ENCODE data around the gene BEST4.
"Not testable (repeated sequence)": the region's sequence is repeated elsewhere in the genome, so short reads cannot be mapped to it uniquely, and the experiment has no call there.

Gene BEST4

DNA sequence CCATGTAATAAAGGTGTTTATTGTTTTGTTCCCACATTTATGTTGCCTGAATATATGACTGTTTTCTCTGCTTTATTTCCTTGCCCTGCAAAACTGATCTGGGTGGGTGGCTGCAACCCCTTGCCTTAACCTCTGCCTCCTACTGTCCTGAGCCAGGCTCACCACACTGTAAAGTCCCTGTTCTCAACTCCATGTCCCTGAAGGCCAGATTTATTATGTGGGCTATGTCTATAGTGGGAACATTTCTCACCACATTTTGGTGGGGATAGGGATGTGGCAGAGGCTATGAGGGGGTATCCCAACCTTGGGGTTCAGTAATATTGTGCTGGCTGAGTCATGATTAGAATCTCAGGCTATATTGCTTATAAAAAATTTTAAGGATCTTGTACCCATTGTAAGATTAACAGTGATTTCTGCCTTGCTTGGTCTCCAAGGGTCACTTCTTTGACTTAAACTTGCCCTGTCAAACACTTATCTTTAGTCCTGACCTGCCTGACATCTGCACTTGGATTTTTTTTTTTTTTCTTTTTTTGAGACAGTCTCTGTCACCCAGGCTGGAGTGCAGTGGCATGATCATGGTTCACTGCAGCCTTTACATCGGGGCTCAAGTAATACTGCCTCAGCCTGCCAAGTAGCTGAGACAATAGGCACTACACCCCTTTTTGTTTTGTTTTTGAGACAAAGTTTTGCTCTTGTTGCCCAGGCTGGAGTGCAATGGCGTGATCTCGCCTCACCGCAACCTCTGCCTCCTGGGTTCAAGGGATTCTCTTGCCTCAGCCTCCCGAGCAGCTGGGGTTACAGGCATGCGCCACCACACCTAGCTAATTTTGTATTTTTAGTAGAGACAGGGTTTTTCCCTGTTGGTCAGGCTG, 9.0 kb downstream of the BEST4 start:
- no peak for FAIRE-seq

DNA sequence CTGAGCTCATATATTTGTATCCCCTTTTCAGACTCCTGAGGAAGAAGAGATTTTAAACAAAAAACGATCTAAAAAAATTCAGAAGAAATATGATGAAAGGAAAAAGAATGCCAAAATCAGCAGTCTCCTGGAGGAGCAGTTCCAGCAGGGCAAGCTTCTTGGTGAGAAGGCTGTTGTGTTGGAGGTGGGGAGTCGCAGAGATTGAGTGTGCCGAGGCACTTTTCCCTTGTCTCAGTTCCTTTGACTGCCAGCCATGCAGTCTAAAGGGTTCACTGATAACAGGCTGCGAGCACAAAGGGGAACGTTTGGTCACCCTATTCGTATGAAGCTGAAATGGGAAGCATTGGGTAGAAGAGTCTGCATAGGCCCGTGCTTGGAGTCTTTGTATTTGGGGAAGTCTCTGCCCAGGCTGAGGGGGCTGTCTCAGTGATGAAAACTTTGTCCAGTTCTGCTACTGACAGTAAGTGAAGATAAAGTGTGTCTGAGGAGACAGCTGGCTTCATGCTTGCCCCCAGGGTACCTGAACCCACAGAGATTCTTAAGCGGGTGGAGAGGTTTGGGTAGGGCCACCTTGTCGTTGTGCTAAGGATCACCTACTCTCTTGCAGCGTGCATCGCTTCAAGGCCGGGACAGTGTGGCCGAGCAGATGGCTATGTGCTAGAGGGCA, 9.9 kb downstream of the BEST4 start:
- no peak for DNase-seq (ENCODE audit: low spot score)

More for the DNA sequence above, 9.0 kb downstream of the BEST4 start:
- no peak for DNase-seq (ENCODE audit: low spot score)

DNA sequence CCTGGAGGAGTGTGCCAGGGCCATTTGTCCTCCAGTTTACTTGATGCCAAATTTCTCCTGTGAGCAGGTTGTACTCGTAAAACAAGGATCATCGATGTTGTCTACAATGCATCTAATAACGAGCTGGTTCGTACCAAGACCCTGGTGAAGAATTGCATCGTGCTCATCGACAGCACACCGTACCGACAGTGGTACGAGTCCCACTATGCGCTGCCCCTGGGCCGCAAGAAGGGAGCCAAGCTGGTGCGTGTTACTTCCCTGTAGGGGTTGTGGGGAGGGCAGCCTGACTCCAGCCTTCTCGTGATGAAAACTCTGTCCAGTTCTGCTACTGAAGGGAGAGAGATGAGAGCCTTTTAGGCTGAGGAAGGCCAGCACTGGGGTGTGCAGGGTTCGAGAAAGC, 10.4 kb downstream of the BEST4 start:
- FAIRE-seq: no peak
- DNase-seq (ENCODE audit: low spot score): no peak

More for the DNA sequence above, 9.9 kb downstream of the BEST4 start:
- FAIRE-seq: no peak

DNA sequence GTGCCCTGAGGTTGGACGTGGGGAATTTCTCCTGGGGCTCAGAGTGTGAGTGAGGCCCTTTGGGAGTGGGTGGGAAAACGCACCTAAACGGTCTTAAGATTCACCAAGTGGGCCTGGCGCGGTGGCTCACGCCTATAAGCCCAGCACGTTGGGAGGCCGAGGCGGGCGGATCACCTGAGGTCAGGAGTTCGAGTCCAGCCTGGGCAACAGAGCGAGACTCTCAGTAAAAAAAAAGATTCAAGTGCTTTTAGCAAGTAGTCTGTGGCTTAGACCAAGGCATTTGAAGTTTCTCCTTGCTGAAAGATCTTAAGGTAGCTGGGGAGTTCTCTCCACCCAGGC, 11.3 kb downstream of the BEST4 start:
- DNase-seq (ENCODE audit: low spot score) (no peak), FAIRE-seq (no peak)

DNA sequence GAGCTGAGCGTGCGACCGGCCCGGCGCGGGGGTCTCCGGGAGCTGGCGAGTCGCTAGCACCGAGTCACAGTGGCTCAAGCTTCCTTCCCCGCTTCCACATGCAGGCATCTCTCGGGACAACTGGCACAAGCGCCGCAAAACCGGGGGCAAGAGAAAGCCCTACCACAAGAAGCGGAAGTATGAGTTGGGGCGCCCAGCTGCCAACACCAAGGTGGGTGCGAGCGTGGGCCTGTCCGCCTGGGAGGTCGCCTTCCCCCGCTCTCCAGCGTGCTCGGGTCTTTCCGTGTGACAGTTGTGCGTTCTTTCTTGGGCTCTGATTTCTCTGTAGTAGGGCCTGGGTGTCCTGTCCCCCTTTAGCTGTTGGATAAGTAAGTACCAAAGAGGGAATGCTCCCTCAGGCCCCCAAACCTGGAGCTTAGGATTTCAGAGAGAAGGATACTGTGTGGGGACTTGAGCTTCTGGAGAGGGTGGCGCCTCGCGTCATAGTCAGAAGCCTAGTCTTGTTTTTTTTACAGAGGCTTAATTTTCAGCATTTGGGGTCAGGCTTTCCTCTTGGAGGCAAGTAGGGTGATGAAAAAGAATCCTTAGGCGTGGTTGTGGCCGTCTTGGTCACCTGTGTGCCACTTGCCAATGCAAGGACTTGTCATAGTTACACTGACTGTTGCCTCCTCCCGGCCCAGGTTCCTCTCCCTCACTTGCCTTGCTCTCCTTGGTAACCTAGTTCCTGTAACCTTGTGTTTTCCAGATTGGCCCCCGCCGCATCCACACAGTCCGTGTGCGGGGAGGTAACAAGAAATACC, 11.8 kb downstream of the BEST4 start:
- FAIRE-seq (no peak), DNase-seq (ENCODE audit: low spot score) (peak; percentile 33)

DNA sequence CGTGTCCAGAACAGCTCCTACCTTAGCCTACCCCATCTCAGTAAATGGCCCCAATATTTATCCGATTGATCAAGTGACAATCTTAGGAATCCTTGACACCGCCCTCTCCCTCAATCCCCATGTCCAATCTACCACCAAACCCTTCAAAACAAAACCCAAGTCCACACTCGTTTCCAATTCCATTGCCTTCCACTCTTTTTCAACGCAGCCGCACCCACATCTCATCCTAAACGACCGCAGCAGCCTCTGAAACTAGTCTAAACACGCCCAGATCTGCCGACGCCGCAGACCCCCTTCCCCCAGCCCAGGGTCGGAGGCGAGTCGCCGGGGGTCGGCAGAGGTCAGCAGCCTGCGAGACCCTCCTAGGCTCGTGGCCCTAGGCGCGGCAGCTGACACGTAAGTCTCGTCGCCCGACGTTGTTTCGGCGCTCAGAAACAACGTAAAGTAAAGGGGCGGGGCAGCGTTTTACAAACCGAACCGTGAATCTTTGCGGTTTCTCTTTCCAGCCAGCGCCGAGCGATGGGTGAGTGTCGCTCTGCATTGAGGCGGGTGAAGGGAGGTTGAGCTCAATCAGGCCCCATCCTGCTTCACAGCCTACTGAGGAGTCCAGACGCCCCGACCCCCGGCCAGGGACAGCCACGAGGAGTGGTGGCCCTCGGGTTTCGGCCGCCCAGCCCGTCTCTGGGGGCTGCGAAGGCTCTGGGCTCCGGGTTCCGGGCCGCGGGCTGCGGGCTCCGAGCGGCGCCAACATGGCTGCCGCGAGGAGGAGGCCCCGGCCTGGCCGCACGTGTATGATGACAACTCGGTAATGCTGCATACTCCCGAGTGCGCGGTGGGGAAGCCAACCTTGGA, 12.7 kb downstream of the BEST4 start, which contains the start of gene RPS8:
TSS of gene RPS8 (plus strand) at position 463 of the 852 bp plus-strand sequence. CDS start at position 520, 57 bp downstream.
- FAIRE-seq (no peak), DNase-seq (ENCODE audit: low spot score) (peak; percentile 85)

DNA sequence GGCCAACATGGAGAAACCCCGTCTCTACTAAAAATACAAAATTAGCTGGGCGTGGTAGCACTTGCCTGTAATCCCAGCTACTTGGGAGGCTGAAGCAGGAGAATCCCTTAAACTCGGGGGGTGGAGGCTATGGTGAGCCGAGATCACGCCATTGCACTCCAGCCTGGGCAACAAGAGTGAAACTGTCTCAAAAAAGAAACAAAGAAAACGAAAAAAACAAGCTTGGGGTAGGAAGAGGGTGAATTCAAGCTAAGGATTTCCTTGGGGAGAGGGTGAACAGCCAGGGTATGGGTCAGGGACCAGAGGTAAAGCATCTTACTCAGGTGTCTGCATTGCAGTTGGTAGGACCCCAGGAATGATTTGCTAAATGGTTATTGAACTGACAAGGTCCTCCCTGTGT, 21.5 kb downstream of the BEST4 start:
- DNase-seq (ENCODE audit: low spot score); FAIRE-seq: not testable (repeated sequence)

DNA sequence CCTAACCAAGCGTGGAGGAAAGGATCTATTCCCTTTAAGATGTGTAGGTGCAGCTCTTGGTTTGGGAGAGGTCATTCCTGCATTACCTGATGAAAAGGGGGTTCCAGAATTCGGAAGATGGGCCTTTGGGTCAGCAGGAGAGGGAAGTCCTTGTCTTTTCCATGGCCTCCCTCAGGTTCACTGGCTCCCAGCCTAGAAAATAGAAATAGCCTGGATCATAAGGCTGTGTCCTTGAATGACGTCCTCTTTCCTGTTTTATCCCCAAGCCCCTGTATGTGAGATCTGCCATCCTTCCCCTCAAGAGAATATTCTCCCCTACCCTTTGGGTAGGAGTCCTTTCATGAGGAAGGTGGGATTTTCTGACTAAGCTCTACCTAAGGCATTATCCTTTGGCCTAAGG, 27.1 kb downstream of the BEST4 start:
- DNase-seq (ENCODE audit: low spot score): no peak
- FAIRE-seq: no peak

DNA sequence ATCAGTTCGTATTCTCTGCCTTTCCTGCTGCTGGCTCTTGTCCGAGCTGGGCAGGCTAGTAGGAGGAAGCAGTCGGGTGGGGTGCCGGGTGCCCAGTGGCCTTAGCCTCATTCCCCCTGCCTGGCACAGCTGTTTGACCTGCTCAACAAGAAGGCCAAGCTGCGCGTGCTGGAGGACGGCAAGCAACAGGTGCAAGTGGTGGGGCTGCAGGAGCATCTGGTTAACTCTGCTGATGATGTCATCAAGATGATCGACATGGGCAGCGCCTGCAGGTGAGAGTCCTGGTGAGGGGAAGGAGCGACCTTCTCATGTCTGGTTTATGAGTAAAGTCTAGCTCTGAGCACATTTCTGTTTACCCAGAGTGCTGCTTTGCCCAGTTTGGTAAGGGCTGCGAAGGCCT, 28.9 kb downstream of the BEST4 start:
- FAIRE-seq: no peak
- no peak for DNase-seq (ENCODE audit: low spot score)

DNA sequence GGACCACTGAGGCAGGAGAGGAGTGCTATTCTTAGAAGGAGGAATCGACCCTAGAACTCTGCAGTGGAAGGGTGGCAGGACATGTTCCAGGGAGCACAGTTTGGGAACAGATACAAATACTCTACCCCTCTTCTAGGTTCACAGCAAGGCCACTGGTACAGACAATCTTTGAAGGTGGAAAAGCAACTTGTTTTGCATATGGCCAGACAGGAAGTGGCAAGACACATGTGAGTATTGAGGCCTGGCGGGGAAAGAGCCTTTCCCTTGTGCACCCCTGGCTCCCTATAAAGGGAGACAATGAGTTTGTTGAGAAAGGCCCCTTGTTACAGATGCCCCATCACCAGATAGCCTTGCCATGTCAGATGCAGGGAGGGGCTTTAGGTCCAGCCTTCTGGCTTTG, 30.6 kb downstream of the BEST4 start:
- no peak for DNase-seq (ENCODE audit: low spot score)
- FAIRE-seq: no peak

DNA sequence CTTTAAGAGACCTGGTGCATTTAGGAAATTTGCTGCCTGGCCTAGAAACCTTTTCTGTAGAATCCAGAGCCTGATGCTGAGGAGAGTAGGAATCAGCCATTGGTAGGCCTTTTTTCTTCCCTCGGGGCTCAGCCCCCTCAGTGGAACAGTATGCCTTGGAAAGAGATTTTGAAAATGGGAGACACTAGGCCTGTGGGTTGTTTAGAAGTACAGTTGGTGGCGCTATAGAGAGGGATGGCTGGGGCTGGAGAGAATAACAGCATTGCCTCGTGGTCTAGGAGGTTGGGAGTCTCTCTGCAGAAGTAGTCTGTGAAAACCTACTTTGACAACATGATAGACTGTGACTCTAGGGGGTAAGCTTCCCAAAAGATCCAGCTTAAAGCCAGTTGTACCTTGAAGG, 40.1 kb downstream of the BEST4 start:
- DNase-seq (ENCODE audit: low spot score): no peak
- no peak for FAIRE-seq

DNA sequence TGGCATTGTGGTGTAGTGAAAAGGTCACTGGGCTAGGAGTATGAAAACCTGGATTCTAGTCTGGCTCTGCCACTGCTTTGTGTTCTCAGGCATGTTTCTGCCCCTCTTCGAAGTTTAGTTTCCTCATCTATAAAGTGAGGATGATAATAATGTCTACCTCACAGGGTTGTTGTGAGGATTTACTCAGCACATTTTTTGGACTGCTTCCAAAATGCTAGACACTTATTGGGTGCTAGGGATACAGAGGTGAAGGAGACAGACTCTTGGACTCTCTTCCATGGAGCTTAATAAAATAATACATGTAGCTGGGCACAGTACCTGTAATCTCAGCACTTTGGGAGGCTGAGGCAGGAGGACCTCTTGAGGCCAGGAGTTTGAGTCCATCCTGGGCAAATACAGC, 44.8 kb downstream of the BEST4 start:
- DNase-seq (ENCODE audit: low spot score) (no peak), FAIRE-seq (no peak)

DNA sequence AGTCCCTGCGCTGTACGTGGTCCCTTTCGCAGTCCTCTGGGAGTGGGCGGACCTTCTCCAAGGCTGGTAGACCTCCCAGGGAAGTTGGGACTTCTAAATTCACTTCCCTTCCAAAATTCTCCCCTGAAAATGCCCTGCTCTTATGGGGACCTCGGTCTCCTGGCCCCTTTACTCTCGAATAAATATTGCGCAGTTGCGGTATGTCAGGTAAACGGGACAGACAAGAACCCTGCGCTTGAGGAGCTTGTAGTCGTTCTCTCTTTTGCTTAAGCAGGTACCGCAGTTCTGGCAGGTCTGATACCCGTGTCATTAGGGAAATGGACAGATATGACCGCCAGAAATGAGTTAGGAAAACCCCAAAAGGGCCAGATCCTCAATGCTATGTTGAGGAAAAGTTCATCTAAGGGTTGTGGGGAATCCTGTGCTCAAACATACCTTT, 47.8 kb downstream of the BEST4 start:
- DNase-seq (ENCODE audit: low spot score): no peak
- FAIRE-seq: no peak

DNA sequence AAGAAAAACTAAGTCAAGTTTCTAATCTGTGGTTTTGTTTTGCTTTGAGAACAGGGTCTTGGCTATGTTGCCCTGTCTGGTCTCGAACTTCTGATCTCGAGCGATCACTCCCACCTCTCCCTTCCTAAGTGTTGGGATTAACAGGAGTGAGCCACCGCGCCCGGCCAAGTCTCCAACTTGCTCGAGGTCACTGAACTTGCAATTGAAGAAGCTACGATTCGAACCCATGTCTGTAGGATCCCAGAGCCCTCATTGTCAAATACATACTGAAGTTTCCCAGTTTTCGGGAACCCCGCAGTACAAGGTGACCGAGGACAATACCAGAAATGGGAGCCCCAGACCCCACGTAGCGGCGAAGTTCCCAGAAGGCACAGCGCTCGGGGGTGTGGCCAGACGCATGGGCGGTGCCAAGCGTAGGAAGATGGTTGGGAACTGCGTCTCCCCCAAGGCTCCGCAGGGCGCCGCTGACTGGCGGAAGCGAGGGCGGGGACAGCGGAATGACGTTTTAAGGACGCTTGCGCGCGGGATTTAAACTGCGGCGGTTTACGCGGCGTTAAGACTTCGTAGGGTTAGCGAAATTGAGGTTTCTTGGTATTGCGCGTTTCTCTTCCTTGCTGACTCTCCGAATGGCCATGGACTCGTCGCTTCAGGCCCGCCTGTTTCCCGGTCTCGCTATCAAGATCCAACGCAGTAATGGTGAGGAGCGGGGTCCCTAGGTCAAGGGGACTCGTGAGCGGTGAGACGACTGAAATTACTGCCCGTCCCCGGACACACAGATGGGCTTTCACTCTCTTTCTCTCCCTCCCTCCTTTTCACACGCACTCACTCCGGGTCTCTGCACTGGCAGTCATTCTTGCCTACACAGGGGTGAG, 48.4 kb downstream of the BEST4 start, which contains the start of gene KIF2C:
TSS of gene KIF2C (plus strand) at position 531 of the 872 bp plus-strand sequence. CDS start at position 627, 96 bp downstream.
- DNase-seq (ENCODE audit: low spot score) (peak; percentile 93), FAIRE-seq (peak; percentile 89)

DNA sequence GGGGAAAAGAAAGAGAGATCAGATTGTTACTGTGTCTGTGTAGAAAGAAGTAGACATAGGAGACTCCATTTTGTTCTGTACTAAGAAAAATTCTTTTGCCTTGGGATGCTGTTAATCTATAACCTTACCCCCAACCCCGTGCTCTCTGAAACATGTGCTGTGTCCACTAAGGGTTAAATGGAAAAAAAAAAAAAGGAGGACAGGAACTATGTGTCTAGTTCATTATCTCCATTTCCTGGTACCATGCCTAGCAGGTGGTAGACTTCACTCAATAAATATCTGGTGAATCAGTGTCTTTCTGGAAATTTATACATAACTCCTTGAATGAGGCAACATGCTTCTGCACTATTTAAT, 49.0 kb downstream of the BEST4 start:
- FAIRE-seq: not testable (repeated sequence)
- DNase-seq (ENCODE audit: low spot score): peak; percentile 23

DNA sequence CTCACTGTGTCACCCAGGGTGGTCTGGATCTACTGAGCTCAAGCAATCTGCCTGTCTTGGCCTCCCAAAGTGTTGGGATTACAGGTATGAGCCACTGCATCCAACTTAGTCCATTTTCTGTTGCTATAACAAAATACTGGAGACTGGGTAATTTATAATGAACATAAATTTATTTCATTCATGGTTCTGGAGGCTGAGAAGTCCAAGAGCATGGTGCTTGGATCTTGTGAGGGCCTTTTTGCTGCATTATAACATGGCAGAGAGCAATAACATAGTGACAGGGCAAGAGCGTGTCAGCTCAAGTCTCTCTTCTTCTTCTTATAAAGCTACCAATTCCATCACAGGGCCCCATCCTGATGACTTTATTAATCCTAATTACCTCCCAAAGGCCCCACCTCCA, 52.0 kb downstream of the BEST4 start:
- DNase-seq (ENCODE audit: low spot score) (no peak), FAIRE-seq (no peak)

DNA sequence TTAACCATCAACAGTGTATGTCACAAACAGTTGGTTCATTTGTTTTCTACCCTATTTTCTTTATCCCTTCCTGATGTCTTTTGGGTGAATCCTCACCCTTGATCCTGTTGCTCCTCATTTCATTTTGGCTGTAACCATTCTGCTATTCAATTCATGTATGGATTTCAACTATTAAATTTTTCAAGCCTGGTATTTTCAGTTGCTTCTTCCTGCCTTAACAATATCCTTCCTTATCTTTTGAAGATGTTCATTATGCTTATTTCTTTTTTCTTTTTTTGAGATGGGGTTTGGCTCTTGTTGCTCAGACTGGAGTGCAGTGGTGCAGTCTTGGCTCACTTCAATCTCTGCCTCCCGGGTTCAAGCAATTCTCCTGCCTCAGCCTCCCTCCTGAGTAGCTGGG, 54.2 kb downstream of the BEST4 start:
- FAIRE-seq (no peak), DNase-seq (ENCODE audit: low spot score) (no peak)
